OCI-LY3 (cell line): ENCODE results near the gene CYB5D1.

Source experiments
- H2AFZ ChIP-seq: fragments of 200-600, 300-600 bp; shearing (Covaris generic); 2 replicates; pipeline ENCODE4 v1.6.0; 2014; ENCODE audit warnings: antibody characterized with exemption, low read depth, low read length
- H3K27ac ChIP-seq: fragments of 200-600, 300-600 bp; sonication (generic); 2 replicates; pipeline ENCODE4 v1.5.1; 2014; ENCODE audit warnings: mild to moderate bottlenecking, low read length, moderate library complexity, mixed read lengths
- H3K27me3 ChIP-seq: fragments of 200-600, 300-600 bp; sonication (generic); 2 replicates; pipeline ENCODE4 v1.6.1; 2014; ENCODE audit warnings: low read depth, low read length, mixed read lengths
- H3K36me3 ChIP-seq: fragments of 200-600, 300-600 bp; sonication (generic); replicated peaks from 2 replicates; pipeline ENCODE3; 2014; ENCODE audit warnings: low read depth, low read length, mixed read lengths
- H3K4me1 ChIP-seq: fragments of 300-600, 200-600 bp; sonication (generic); 2 replicates; pipeline ENCODE4 v1.6.1; 2014; ENCODE audit warnings: low read length, mixed read lengths
- H3K4me2 ChIP-seq: fragments of 200-600, 300-600 bp; sonication (generic); 2 replicates; pipeline ENCODE4 v1.6.1; 2014; ENCODE audit warnings: low read length, mixed read lengths
- H3K4me3 ChIP-seq: fragments of 300-600, 200-600 bp; sonication (generic); 2 replicates; pipeline ENCODE4 v1.5.1; 2014; ENCODE audit warnings: antibody characterized with exemption, mild to moderate bottlenecking, low read length, moderate library complexity
- H3K79me2 ChIP-seq: fragments of 300-600, 200-600 bp; shearing (Covaris generic); 2 replicates; pipeline ENCODE4 v1.6.1; 2014; ENCODE audit warnings: mild to moderate bottlenecking, low read length, mixed read lengths
- H3K9ac ChIP-seq: fragments of 300-600, 200-600 bp; shearing (Covaris generic); 2 replicates; pipeline ENCODE4 v1.6.0; 2014; ENCODE audit warnings: mild to moderate bottlenecking, low read length, moderate library complexity
- H3K9me3 ChIP-seq: fragments of 200-600, 300-600 bp; shearing (Covaris generic); 2 replicates; pipeline ENCODE4 v1.6.1; 2014; ENCODE audit warnings: low read length, mixed read lengths; ENCODE audit not compliant: insufficient read depth
- H4K20me1 ChIP-seq: fragments of 200-600, 300-600 bp; sonication (generic); 2 replicates; pipeline ENCODE4 v1.6.1; 2016; ENCODE audit warnings: low read length, mixed read lengths; ENCODE audit not compliant: insufficient read depth
- CTCF ChIP-seq: fragments of 200-600, 300-600 bp; sonication (generic); IDR thresholded peaks from 2 replicates; pipeline ENCODE4 v1.5.1; 2014; ENCODE audit warnings: antibody characterized with exemption, low read length, low read depth
- EZH2phosphoT487 ChIP-seq: fragments of 200-600 bp; shearing (Covaris generic); IDR thresholded peaks from 2 replicates; pipeline ENCODE4 v1.6.1; 2018; ENCODE audit warnings: antibody characterized with exemption, mixed run types, low read depth

CYB5D1 gene

GRCh38 chr17:7843257-7843535 is 14.6 kb upstream of the CYB5D1 start:
- peak overlapping the region; percentile 99 for H3K9ac ChIP-seq
- peaks cover 8% of the 10 kb centered on the region for H3K36me3 ChIP-seq
- H3K4me1 ChIP-seq, result peaks cover 38% of the 10 kb centered on the region
- peaks cover 42% of the 10 kb centered on the region for H4K20me1 ChIP-seq
- peak overlapping the region; percentile 98 for H3K27ac ChIP-seq
- peak overlapping the region; percentile 96 for H3K4me2 ChIP-seq
- no peak overlapping the region for H2AFZ ChIP-seq
- H3K9me3 ChIP-seq, result no peaks in the 10 kb centered on the region
- H3K79me2 ChIP-seq, result peaks cover 69% of the 10 kb centered on the region
- TF ChIP-seq EZH2phosphoT487 (no peak), CTCF (no peak)
- no peaks in the 10 kb centered on the region for H3K27me3 ChIP-seq
- H3K4me3 ChIP-seq, result peak overlapping the region; percentile 88

GRCh38 chr17:7843536-7844291 is 14.1 kb upstream of the CYB5D1 start:
- peaks cover 39% of the 10 kb centered on the region for H4K20me1 ChIP-seq
- H3K36me3 ChIP-seq, result peaks cover 8% of the 10 kb centered on the region
- H3K4me2 ChIP-seq, result peak overlapping the region; percentile 96
- peaks cover 64% of the 10 kb centered on the region for H3K79me2 ChIP-seq
- no peaks in the 10 kb centered on the region for H3K27me3 ChIP-seq
- TF ChIP-seq EZH2phosphoT487 (no peak), CTCF (no peak)
- peak overlapping the region; percentile 99 for H3K9ac ChIP-seq
- H3K27ac ChIP-seq, result peak overlapping the region; percentile 98
- H3K9me3 ChIP-seq, result no peaks in the 10 kb centered on the region
- H3K4me3 ChIP-seq, result peak overlapping the region; percentile 88
- H3K4me1 ChIP-seq, result peaks cover 34% of the 10 kb centered on the region
- no peak overlapping the region for H2AFZ ChIP-seq

GRCh38 chr17:7844292-7845154 is 13.3 kb upstream of the CYB5D1 start:
- H3K4me1 ChIP-seq, result peaks cover 29% of the 10 kb centered on the region
- no peak for TF ChIP-seq CTCF
- TF ChIP-seq EZH2phosphoT487, result no peak
- no peak overlapping the region for H2AFZ ChIP-seq
- H3K27ac ChIP-seq, result peak overlapping the region; percentile 98
- no peaks in the 10 kb centered on the region for H3K27me3 ChIP-seq
- H3K4me3 ChIP-seq, result peak overlapping the region; percentile 88
- peaks cover 56% of the 10 kb centered on the region for H3K79me2 ChIP-seq
- H3K9ac ChIP-seq, result peak overlapping the region; percentile 87
- H3K9me3 ChIP-seq, result no peaks in the 10 kb centered on the region
- peaks cover 31% of the 10 kb centered on the region for H4K20me1 ChIP-seq
- H3K36me3 ChIP-seq, result peaks cover 8% of the 10 kb centered on the region
- H3K4me2 ChIP-seq, result peak overlapping the region; percentile 81

GRCh38 chr17:7845359-7846062 is 12.3 kb upstream of the CYB5D1 start:
- peaks cover 25% of the 10 kb centered on the region for H4K20me1 ChIP-seq
- no peaks in the 10 kb centered on the region for H3K27me3 ChIP-seq
- H3K9ac ChIP-seq, result peak overlapping the region; percentile 87; the same call in 1 of the 2 replicates
- H3K79me2 ChIP-seq, result peaks cover 46% of the 10 kb centered on the region
- peaks cover 27% of the 10 kb centered on the region for H3K4me1 ChIP-seq
- H3K4me2 ChIP-seq, result peak overlapping the region; percentile 81
- H2AFZ ChIP-seq, result no peak overlapping the region
- TF ChIP-seq EZH2phosphoT487 (no peak), CTCF (no peak)
- peak overlapping the region; percentile 88 for H3K4me3 ChIP-seq
- H3K9me3 ChIP-seq, result no peaks in the 10 kb centered on the region
- no peak overlapping the region for H3K27ac ChIP-seq
- H3K36me3 ChIP-seq, result peaks cover 12% of the 10 kb centered on the region
